HG03196 (cell line): Measurements from ENCODE around the gene RALGPS1.

Source experiments
- ATAC-seq: cut with Tn5 transposase; IDR thresholded peaks from one replicate; pipeline ENCODE4 v1.9.1; 2021; ENCODE audit not compliant: unreplicated experiment

The RALGPS1 gene

GRCh38 chr9:127050152-127050551 is 135.6 kb downstream of the RALGPS1 start:
- ATAC-seq: no peak

DNA sequence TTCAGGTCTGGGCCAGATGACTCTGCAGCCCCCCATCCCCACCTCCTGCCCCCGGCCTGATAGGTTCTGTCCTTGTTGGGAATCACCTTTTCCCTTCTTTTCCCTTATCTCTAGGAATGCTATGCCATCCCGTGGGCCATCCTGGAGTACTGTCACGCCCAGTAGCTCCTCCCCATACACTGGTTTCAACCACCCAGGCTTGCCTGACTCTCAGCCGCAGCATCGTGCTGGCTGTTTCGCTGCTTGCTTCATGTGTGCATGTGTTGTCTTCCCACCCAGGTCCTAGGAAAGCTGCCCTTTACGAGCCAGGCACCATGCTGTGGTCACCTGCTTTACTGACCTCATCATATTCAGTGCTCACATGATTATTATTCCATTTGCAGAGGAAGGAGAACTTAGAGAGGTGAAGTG is 136.0 kb downstream of the RALGPS1 start:
- no peak for ATAC-seq

GRCh38 chr9:127051881-127052595 is 137.5 kb downstream of the RALGPS1 start:
- no peak for ATAC-seq

- no peak for ATAC-seq
Observed at GRCh38 chr9:127053057-127053821, 138.7 kb downstream of the RALGPS1 start.

DNA sequence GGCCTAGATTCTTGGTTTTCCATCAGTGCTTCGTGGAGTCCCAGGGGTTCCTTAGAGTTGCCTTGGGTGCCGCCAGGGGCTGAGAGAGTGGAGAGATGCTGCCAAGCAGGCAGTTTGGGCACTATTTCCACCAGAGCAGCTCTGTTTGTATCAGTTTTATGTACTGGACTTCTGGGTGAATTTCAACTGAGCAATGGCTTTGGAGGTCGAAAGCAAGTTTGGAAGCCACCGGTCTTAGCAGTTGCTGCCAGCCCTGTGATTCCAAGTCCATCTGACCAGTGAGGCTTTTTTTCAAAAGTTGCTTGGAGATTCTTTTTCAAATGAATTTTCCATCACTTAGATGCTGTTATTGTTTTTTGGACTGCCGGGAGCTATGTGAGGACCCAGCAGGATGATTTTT is 139.4 kb downstream of the RALGPS1 start:
- ATAC-seq: no peak

DNA sequence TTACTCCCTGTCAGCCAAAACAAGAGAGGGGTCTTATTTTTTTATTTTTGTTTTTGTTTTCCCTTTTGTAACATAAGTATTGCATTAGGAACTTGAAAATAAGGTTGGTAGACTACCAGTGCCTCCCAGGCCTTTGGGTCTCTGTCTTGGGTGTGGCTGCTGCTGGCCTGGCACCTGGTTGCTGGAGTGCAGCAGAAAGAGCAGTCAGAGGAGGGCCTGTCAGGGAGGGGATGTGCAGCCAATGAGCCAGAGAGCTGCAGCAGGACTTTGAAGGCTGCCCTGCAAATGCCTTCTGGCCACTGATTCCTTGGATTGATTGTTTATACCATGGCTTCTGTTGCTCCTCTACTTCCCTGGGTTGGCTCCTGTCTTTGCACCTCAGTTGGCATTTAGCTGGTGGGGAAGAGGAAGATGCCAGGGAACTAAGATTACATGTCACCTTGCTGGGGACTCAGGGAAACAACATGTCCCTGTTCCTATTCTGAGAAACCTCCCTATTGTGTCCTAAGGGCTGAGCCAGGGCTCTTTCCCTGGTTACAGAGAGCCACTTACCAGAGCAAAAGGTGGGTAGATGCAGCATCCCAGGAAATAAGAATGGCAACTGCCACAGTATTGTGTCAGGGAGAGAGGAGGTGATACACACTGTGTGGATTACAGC is 141.3 kb downstream of the RALGPS1 start:
- ATAC-seq: no peak

DNA sequence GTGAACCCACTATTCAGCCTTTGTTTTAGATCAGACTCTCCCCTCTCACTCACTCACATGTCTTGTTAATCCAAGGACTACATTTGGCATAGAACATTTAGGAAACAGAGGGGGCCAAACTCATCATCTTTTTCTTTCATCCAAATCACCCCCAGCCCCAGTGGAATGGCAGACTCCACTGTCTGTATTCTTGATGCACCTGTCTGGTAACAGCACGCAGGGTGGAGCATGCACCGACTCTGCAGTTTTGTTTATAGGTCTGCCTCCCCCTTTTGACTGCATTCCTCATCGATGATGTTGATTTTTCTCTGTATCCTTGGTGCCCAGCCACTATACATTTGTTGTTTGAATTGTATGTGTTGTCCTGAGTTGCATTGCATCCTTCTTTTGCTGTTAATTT is 141.9 kb downstream of the RALGPS1 start:
- ATAC-seq: no peak

DNA sequence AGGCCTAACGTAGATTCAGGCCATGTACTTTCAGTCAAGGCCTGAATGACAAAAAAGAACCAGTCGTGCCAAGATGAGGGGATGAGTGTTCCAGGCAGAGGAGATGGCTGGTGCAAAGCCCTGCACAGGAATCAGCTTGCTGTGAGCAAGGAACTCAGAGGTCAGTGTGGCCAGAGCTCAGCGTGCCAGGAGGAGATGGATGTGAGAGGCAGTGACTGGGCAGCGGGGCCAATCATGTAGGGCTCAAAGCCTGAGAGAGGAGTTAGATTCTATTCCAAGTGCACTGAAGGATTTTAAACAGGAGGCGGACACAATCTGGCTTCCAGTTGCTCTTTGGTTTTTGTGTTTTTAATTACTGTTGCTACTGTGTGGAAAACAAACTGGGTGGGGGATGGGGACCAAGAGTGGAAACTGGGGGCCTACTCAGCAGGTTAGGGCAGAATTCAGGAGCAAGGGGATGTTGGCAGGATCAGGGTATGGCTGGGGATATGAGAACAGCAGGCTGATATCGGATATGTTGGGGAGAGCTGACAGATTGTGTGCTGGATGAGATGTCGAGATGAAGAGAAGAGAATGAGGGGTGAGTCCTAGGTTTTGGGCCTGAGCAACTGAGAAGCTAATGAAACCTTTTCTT is 143.5 kb downstream of the RALGPS1 start:
- ATAC-seq: no peak

DNA sequence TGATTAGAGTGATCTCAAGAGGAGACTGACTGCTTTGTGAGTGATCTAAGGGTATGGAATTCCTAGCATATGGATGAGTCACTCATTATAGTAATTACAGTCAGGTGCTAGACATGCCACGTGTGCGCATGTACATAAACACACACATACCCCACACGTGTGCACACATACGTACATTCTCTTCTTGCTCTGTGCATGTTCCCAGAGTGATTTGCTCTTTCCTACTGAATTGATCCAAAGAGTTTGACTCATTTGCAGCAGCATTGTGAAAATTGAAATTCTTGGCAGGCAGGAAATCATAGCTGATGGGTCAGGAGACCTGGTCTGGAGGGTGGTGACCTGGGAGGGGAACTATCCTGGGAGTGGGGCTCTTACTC is 144.1 kb downstream of the RALGPS1 start:
- no peak for ATAC-seq

DNA sequence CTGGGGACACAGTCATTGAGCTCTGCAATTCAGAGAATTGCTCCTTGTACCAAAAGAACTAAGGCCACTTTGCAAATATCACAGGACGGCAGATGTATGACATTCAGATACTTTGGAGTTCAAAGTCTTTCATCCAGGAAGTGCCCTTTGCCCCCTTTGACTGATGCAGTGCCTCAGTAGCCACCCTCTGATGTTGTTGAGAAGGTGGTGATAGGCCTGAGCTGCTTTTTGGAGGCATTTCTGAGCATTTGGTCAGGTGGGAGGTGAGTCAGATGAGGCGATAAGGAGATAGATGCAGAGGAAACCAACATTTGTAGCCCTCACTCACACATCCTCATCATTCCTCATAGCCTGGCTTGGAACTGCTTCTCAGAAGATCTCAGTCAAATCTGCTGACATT is 144.4 kb downstream of the RALGPS1 start:
- ATAC-seq: no peak

DNA sequence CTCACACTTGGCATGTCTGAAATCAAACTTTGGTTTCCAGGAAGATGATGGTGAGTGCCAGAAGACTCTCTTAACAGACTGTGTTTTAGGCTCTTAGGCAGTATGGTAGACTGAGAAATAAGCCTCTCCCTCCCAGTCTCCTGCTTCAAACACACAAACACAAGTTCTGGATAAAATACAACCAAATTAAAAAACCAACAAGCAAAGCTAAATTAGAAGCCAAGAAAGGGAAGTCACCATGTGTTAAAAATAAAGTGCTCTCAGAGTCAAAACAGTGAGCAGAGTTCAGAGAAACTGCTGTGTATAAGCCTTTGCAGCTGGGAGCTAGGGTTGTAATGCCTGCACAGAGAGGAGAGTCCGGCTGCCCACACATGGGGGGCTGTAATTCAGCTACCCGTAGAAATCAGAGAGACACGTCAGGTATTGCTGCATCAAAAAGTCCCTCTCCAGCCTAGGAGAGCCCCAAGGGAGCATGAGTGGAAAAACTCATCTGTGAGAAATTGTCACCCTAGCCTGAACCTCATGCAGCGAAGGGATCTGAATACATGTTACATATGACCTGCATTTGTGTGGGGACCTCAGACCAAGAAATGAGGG is 145.3 kb downstream of the RALGPS1 start:
- ATAC-seq: no peak

- ATAC-seq: no peak
Observed at GRCh38 chr9:127061411-127061810, 146.8 kb downstream of the RALGPS1 start.

DNA sequence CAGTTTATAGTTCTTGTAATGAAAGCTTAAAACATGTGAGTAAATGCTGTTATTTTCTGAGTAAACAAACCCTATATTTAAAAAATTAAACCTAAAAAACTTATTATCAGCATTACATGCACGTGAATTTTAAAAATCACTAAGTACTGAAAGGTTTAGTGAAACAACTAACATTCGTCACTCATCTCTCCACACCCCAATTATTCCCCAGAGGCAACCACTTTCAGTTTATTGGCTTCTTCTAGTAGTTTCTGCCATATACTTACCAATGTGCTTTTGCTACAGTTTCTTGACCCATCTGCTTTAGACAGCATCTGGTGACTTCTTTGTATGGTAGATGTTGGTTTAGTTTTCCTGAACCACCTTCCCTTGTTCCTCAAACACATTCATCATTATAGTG is 149.8 kb downstream of the RALGPS1 start:
- no peak for ATAC-seq

DNA sequence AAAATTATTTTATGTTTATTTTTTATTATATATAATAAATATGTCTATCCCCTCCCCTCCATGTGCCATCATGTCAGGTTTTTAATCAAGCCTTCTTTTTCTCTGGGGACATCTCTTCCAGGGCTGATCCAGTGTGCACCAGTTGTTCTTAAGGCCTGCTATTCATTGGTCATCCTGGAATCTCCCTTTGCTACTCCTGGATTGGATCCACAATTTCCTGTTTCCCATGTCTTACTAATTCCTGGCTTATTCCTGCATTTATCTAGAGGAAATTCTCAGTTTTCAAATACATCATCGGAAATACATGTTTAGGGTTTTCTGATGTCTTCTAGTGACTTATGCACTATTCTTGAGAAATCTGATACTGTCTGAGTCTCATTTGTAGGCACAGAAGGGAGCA is 151.0 kb downstream of the RALGPS1 start:
- ATAC-seq: no peak

GRCh38 chr9:127066060-127066850 is 151.7 kb downstream of the RALGPS1 start:
- ATAC-seq: no peak

DNA sequence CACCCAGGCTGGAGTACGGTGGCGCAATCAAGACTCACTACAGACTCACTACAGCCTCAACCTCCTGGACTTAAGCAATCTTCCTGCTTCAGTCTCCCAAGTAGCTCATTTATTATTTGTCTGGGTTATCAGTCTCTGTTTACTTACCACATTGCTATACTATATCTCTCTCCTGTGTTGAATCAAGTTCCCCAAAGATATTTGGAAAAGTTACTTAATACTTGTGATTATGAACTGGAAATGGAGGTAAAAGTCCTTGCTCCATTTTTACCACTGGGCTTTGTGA is 152.2 kb downstream of the RALGPS1 start:
- ATAC-seq: no peak

- no peak for ATAC-seq
Observed at GRCh38 chr9:127067603-127068220, 153.1 kb downstream of the RALGPS1 start.

GRCh38 chr9:127074561-127075548 is 160.3 kb downstream of the RALGPS1 start:
- ATAC-seq: no peak
